Activated T-cell treated with anti-CD3 and anti-CD28 coated beads, Interleukin-2, amount 50 U/mL, for 48 hours (primary cell): ENCODE results near the gene GTF3A.
"Not testable (repeated sequence)": the region's sequence is repeated elsewhere in the genome, so short reads cannot be mapped to it uniquely, and the experiment has no call there.

ENCODE experiments used
- DNase-seq, 2 experiments: peaks; one replicate each; pipeline ENCODE4 v3.0.0-alpha.2; 2020

The GTF3A gene

DNA sequence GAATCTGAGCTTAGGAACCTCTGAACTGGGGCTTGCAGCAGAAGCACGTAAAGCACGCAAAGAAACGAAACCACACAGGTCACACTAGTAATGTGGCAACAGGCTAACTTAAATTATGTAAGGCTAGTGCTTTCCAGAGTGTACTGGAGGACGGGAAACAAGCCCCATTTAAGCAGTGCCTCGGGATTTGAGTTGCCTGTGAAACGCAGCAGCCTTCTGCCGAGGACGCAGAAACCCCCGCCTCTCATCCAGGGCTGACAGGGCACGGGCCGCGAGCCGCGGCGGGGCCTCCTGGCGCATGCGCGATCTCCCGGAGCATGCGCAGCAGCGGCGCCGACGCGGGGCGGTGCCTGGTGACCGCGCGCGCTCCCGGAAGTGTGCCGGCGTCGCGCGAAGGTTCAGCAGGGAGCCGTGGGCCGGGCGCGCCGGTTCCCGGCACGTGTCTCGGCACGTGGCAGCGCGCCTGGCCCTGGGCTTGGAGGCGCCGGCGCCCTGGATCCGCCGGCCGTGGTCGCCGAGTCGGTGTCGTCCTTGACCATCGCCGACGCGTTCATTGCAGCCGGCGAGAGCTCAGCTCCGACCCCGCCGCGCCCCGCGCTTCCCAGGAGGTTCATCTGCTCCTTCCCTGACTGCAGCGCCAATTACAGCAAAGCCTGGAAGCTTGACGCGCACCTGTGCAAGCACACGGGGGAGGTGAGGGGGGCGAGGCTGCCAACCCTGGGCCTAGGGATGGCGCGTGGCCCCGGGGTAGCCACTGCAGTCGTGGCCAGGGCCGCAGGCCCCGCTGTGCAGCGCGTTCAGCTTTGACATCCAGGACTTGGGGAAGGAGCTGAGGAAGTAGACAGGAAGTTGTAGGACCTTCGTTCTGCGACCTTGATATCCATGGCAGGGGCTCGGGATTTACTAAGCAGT, at the start of gene GTF3A:
Gene GTF3A, plus strand, starts transcription at position 374 of the 912 bp plus-strand sequence.
- peak; percentile 89 to 92 for DNase-seq

GRCh38 chr13:27374650-27375049, 49.8 kb upstream of the GTF3A start:
- DNase-seq, result peak; percentile 63 to 69

DNA sequence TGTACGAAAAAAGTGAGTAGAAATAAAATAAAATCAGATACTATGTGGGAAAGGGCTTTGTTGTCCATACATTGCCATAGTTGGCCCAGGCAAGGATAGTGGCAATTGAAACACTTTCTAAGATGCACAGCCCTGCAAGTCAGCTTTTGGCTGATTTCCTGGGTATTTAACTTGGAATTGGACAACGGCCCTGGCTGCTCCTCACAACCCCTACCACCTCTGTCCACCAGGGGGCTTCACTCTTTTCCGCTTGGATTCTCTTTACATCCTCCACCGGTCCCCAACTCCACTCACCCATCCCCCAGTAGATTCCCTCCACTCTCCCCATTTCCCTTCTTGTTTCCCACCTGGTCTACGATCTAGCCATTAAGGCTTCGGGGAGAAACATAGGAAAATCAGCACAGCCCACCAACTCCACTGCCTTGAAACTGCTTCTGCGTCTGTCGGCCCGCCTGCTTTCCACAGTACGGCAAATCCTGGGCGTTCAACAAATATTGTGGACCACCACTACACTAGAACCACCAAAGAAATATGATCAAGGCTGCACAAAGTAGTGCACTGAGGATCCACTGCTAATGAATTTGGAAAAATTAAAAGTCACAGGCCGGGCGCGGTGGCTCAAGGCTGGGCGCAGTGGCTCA, 48.6 kb upstream of the GTF3A start:
- DNase-seq, result peak; percentile 74

DNA sequence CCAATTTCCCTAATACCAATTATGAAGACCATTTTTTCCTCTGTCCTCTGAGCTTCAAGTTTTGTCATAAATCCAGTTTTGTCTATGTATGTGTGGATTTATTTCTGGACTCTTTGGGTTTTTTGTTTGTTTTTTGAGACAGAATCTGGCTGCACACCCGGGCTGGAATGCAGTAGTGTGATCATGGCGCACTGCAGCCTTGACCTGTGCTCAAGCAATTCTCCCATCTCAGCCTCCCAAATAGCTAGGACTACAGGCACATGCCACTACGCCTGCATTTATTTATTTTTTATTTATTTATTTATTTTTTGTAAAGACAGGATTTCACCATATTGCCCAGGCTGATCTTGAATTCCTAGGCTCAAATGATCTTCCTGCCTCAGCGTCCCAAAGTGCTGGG, 45.3 kb upstream of the GTF3A start:
- no peak for DNase-seq

- peak; percentile 81 to 84 for DNase-seq
These were observed 44.5 kb upstream of the GTF3A start for GRCh38 chr13:27379694-27380641.

GRCh38 chr13:27381601-27382000, 42.8 kb upstream of the GTF3A start:
- DNase-seq, result no peak

- DNase-seq, result no peak
These were observed 41.1 kb upstream of the GTF3A start for GRCh38 chr13:27383104-27383921.

DNA sequence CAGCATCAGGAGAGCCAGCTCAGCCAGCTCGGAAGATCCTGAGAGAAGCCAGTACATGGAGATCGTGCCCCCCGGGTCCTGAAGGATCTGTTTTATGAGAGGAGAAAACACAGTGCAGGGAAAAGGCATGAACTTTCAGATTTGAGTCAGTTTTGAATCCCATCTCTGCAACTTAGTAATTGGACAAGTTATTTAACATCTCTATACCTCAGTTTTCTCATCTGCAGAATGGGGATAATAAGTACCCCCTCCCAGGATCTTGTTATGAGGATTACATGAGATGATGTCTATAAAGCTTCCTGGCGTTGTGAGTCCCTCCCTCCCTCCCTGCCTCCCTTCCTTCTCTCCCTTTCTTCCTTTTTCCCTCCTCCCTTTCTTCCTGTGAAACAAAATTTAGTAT, 40.1 kb upstream of the GTF3A start:
- DNase-seq, result no peak

DNA sequence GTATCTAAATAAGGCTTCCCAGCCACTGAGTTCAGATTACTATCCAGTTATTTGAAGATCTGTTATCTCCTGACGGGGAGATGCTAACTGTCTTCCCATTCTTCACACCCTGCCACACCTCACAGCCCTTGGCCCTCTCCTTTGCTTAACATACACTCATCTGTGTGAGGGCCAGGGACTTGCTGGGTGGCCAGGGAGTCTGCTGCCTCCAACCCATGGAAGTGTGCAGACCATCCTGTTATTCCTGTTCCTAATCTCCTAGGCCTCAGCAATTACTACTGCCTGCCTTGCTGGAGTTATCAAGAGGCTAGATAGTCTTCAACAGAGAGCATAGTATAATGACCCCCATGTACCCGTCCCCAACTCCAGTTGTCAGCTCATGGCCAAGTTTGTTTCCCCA, 36.2 kb upstream of the GTF3A start:
- no peak for DNase-seq

- DNase-seq, result no peak
These were observed 34.5 kb upstream of the GTF3A start for GRCh38 chr13:27389891-27390290.

DNA sequence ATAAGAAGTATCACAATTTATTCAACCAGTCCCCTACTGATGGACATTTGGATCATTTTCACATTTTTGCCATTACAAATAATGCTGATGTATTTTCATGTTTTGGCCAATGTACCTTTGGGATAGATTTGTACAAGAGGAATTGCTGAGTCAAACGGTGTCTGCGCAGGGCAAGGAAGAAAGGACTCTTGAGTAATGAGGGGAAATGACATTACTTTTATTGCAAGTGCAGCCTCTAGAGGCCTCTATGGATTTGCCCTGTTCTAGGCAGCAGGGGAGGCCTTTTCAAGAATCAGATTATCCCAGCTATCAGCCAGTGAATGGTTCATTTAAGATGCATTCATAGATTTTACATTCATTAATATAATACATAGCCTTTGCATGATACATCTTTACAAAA, 32.9 kb upstream of the GTF3A start:
- no peak for DNase-seq

DNA sequence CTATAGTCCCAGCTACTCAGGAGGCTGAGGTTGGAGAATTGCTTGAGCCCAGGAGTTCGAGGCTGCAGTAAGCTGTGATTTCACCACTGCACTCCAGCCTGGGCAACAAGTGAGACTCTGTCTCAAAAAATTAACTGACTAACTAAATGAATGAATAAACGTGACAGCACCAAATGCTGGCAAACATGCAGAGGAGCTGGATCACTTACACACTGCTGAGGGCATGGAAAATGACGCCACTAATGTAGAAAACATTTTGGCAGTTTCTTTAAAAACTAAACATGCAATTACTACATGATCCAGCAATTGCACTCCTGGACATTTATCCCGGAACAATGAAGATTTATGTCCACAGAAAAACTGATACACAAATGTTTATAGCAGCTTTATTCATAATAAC, 31.3 kb upstream of the GTF3A start:
- no peak for DNase-seq

- no peak for DNase-seq
These were observed 29.4 kb upstream of the GTF3A start for GRCh38 chr13:27395007-27395510.

- no peak for DNase-seq
These were observed 28.1 kb upstream of the GTF3A start for GRCh38 chr13:27396252-27396846.

DNA sequence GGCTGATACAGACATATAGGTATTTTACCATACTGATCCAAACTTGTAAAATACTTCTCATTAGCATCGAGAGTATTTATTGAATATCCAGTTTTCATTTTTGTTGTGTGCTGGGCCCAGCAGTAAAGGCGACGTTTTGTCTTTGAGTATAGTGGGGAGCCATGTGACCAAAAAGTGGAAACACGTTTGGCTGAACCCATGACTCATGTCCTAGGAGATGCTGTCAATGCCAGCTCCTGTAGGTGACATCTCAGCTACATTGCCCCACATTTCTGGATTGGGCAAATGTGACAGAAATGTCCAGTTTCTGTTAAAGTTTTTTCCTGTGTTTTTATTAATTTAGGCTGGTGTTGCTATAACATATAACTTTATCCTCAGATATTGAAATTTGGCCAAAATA, 26.1 kb upstream of the GTF3A start:
- DNase-seq, result no peak

GRCh38 chr13:27400405-27400804, 24.0 kb upstream of the GTF3A start:
- DNase-seq, result not testable (repeated sequence)

DNA sequence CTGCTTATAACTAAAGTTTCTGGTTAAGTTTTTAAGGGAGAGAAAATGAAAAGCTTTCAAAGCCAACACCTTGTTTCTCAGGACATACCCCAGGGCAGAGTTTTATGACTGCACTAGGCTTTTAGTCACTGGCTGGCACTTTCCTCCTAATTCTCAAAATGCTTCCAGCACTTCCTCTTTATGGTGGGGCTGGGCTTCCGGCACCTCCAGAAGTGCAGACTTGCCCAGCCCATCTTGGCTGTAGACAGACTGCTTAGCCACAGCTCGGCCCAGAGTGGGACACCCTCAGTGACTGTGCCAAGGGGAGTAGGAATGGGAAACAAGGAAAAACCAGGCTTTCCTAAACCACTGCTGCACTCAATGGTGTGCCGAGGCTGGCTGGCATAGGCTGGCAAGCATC, 23.2 kb upstream of the GTF3A start:
- no peak for DNase-seq

- no peak for DNase-seq
These were observed 21.2 kb upstream of the GTF3A start for GRCh38 chr13:27403203-27403678.

DNA sequence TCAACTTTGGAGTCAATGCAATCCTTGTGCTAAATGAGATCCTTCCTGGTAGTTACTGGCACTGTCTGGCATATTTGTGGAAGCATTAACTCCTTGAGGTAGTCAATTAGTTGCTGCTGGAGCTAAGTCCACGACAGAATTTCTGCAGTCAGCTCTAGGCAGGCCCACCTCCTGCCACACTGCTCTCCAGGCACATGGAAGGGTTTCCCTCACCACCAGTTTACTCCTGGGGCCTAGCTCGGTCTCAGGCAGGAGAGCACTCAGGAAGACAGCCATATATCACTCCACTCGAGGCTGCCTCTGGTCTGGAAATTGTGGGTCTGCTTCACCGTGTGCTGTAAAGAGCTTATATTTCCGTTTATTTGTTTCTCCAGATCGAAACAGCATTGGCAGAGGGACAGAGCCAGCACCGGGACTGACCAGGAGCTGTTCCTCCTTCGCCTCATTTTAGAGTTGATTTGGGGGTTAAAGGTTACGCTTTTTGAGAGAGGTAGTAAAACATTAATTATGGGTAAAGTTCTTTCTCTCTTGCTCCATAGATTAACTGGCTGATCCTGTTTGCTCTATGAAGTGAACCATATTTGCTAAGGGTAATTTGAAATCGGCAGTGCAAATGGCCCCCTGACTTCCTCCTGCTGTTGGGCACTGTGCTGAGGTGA, 20.6 kb upstream of the GTF3A start:
- DNase-seq, result no peak

DNA sequence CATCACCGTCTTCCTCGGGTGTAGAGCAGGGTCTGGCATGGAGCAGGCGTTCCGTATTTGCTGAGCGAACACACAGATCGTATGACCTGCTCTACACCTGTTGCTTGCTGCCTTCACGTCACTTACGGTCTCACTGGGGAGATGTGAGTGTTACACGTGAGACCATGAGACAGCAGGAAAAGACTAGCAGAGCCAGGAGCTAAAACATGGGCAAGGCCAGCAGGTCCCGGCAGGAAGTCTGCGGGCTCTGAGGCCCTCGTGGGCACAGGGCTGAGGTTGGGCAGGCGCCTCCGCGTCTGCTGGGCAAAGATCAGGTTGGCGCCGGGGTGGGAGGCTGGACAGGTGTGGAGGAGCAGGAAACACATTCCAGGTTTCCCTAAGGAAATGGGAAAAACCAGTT, 19.7 kb upstream of the GTF3A start:
- DNase-seq, result no peak
